ENCODE measurements around the gene CNTROB.
"Not testable (repeated sequence)": the region's sequence is repeated elsewhere in the genome, so short reads cannot be mapped to it uniquely, and the experiment has no call there.

Gene CNTROB

GRCh38 chr17:7947651-7948050, 15.6 kb downstream of the CNTROB start:
- TF ChIP-seq CTCF (conservative IDR thresholded peaks at IDR 0.05; ENCODE audit: low read depth, low read length) = no peak
- Histone ChIP-seq H3K4me3 (IDR thresholded peaks at IDR 0.05; ENCODE audit: insufficient read depth, low read depth, low read length) (no peak overlapping the region), H3K36me3 (ENCODE audit: insufficient read depth) (no peaks in the 10 kb centered on the region)

GRCh38 chr17:7950578-7950977, 18.6 kb downstream of the CNTROB start:
- Histone ChIP-seq H2AFZ (ENCODE audit: low read depth) (no peak overlapping the region), H3K27me3 (ENCODE audit: insufficient read depth, low read depth) (no peaks in the 10 kb centered on the region), H3K27ac (no peak overlapping the region), H3K4me1 (ENCODE audit: low read depth, poor library complexity, severe bottlenecking) (peaks cover 4% of the 10 kb centered on the region), H3K4me2 (no peak overlapping the region), H4K20me1 (ENCODE audit: insufficient read depth) (no peaks in the 10 kb centered on the region), H3K9ac (no peak overlapping the region), H3K4me3 (IDR thresholded peaks at IDR 0.05; ENCODE audit: insufficient read depth, low read depth, low read length) (no peak overlapping the region), H3K79me2 (ENCODE audit: insufficient read depth, low read depth) (no peaks in the 10 kb centered on the region), H3K36me3 (ENCODE audit: insufficient read depth) (no peaks in the 10 kb centered on the region)
- no peak for TF ChIP-seq CTCF (conservative IDR thresholded peaks at IDR 0.05; ENCODE audit: low read depth, low read length)

More at GRCh38 chr17:7947651-7948050, 15.6 kb downstream of the CNTROB start:
- H3K27me3 ChIP-seq (ENCODE audit: insufficient read depth, low read depth) = no peaks in the 10 kb centered on the region
- H3K79me2 ChIP-seq (ENCODE audit: insufficient read depth, low read depth) = no peaks in the 10 kb centered on the region
- H3K4me1 ChIP-seq (ENCODE audit: low read depth, poor library complexity, severe bottlenecking) = peaks cover 4% of the 10 kb centered on the region
- H4K20me1 ChIP-seq (ENCODE audit: insufficient read depth) = no peaks in the 10 kb centered on the region
- no peak overlapping the region for H2AFZ ChIP-seq (ENCODE audit: low read depth)
- no peak overlapping the region for H3K4me2 ChIP-seq
- H3K27ac ChIP-seq = no peak overlapping the region
- H3K9ac ChIP-seq = no peak overlapping the region

GRCh38 chr17:7951143-7951792, 19.3 kb downstream of the CNTROB start:
- H2AFZ ChIP-seq (ENCODE audit: low read depth) = no peak overlapping the region
- H3K9ac ChIP-seq = no peak overlapping the region

GRCh38 chr17:7953266-7953665, 21.3 kb downstream of the CNTROB start:
- not testable (repeated sequence) for H3K27me3 ChIP-seq (ENCODE audit: insufficient read depth, low read depth)

More at GRCh38 chr17:7951143-7951792, 19.3 kb downstream of the CNTROB start:
- Histone ChIP-seq H3K27me3 (ENCODE audit: insufficient read depth, low read depth) (no peaks in the 10 kb centered on the region), H3K27ac (no peak overlapping the region), H3K4me2 (no peak overlapping the region), H4K20me1 (ENCODE audit: insufficient read depth) (no peaks in the 10 kb centered on the region), H3K36me3 (ENCODE audit: insufficient read depth) (no peaks in the 10 kb centered on the region), H3K79me2 (ENCODE audit: insufficient read depth, low read depth) (no peaks in the 10 kb centered on the region), H3K4me1 (ENCODE audit: low read depth, poor library complexity, severe bottlenecking) (peaks cover 4% of the 10 kb centered on the region), H3K4me3 (IDR thresholded peaks at IDR 0.05; ENCODE audit: insufficient read depth, low read depth, low read length) (no peak overlapping the region)
- no peak for TF ChIP-seq CTCF (conservative IDR thresholded peaks at IDR 0.05; ENCODE audit: low read depth, low read length)

GRCh38 chr17:7955414-7956227, 23.6 kb downstream of the CNTROB start:
- Histone ChIP-seq H3K4me3 (IDR thresholded peaks at IDR 0.05; ENCODE audit: insufficient read depth, low read depth, low read length) (no peak overlapping the region), H2AFZ (ENCODE audit: low read depth) (no peak overlapping the region), H3K4me1 (ENCODE audit: low read depth, poor library complexity, severe bottlenecking) (peaks cover 4% of the 10 kb centered on the region), H4K20me1 (ENCODE audit: insufficient read depth) (no peaks in the 10 kb centered on the region), H3K79me2 (ENCODE audit: insufficient read depth, low read depth) (no peaks in the 10 kb centered on the region), H3K9ac (no peak overlapping the region), H3K36me3 (ENCODE audit: insufficient read depth) (no peaks in the 10 kb centered on the region), H3K4me2 (no peak overlapping the region), H3K27me3 (ENCODE audit: insufficient read depth, low read depth) (no peaks in the 10 kb centered on the region), H3K27ac (no peak overlapping the region)
- TF ChIP-seq CTCF (conservative IDR thresholded peaks at IDR 0.05; ENCODE audit: low read depth, low read length) = no peak

More at GRCh38 chr17:7953266-7953665, 21.3 kb downstream of the CNTROB start:
- not testable (repeated sequence) for H3K27ac ChIP-seq; H3K4me3 ChIP-seq (IDR thresholded peaks at IDR 0.05; ENCODE audit: insufficient read depth, low read depth, low read length); H3K4me1 ChIP-seq (ENCODE audit: low read depth, poor library complexity, severe bottlenecking); H3K36me3 ChIP-seq (ENCODE audit: insufficient read depth); H3K4me2 ChIP-seq; H4K20me1 ChIP-seq (ENCODE audit: insufficient read depth); H2AFZ ChIP-seq (ENCODE audit: low read depth); H3K9ac ChIP-seq; H3K79me2 ChIP-seq (ENCODE audit: insufficient read depth, low read depth)

All from KMS-11 (cell line).